A673 (cell line): Measurements from ENCODE around the gene PRXL2C.

Experiments
- EZH2 ChIP-seq: fragments of 200-600 bp; sonication (generic); IDR thresholded peaks from 2 replicates; pipeline ENCODE4 v1.6.1; 2017; ENCODE audit warnings: borderline replicate concordance, low read depth, mild to moderate bottlenecking, mixed read lengths, antibody characterized with exemption, low read length; ENCODE audit not compliant: poor library complexity, severe bottlenecking
- TF ChIP-seq, protein P1 (sequence below): fragments of 300-800, 200-600 bp; sonication (generic); conservative IDR thresholded peaks from 2 replicates; pipeline ENCODE4 v1.5.1; 2017; ENCODE audit warnings: low read depth, mild to moderate bottlenecking, antibody characterized with exemption, low read length, moderate library complexity, mixed read lengths

DNA sequence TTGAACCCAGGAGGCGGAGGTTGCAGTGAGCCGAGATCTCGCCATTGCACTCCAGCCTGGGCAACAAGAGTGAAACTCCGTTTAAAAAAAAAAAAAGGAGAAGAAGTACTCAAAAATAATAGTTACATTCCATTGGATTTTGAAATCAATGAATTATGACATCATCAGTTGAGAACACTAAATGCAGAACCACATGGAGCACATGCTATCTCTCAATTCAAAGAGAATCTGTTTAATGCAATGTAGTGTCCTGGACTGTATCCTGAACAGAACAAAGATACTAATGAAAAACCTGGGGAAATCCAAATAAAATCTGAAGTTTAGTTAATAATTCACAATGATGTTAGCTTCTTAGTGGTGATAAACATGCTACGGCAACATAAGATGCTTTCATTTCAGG lies 55.8 kb downstream of the PRXL2C start:
- TF ChIP-seq, protein P1, sequence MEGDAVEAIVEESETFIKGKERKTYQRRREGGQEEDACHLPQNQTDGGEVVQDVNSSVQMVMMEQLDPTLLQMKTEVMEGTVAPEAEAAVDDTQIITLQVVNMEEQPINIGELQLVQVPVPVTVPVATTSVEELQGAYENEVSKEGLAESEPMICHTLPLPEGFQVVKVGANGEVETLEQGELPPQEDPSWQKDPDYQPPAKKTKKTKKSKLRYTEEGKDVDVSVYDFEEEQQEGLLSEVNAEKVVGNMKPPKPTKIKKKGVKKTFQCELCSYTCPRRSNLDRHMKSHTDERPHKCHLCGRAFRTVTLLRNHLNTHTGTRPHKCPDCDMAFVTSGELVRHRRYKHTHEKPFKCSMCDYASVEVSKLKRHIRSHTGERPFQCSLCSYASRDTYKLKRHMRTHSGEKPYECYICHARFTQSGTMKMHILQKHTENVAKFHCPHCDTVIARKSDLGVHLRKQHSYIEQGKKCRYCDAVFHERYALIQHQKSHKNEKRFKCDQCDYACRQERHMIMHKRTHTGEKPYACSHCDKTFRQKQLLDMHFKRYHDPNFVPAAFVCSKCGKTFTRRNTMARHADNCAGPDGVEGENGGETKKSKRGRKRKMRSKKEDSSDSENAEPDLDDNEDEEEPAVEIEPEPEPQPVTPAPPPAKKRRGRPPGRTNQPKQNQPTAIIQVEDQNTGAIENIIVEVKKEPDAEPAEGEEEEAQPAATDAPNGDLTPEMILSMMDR, result no peak
- no peak for TF ChIP-seq EZH2
